ENCODE results near the gene RAB11FIP4. TPM values are rescaled to one million over a fixed set of nuclear protein-coding genes. Genes with fewer than 3 reads are reported as not detected.
"Not testable (repeated sequence)": the region's sequence is repeated elsewhere in the genome, so short reads cannot be mapped to it uniquely, and the experiment has no call there.

RAB11FIP4 gene
- total and polyA plus RNA-seq, 4 experiments from 2014 or later = 8.3 to 47.4 (median 30.0) TPM

- H3K9me3 ChIP-seq (ENCODE audit: control insufficient read depth in 1 of 2, low read length in 2 of 2) = no peaks in the 10 kb centered on the region
- intact Hi-C loops (cut with micrococcal nuclease) = no loop called here
- Mint-ChIP-seq H3K27me3 (peaks cover 5 to 9% of the 10 kb centered on the region in 2 donors), H3K27ac (no peak overlapping the region), H3K4me3 (no peak overlapping the region), H3K4me1 (peaks cover 11 to 26% (median 17%) of the 10 kb centered on the region in 4 donors), H3K9me3 (peaks cover 0 to 2% (median 0%) of the 10 kb centered on the region in 8 donors), H3K36me3 (no peaks in the 10 kb centered on the region)
- H3K4me3 ChIP-seq (ENCODE audit: low read length in 2 of 2) = no peak overlapping the region
- peaks cover 18% of the 10 kb centered on the region for H3K4me1 ChIP-seq (ENCODE audit: insufficient read depth, low read length)
- H3K36me3 ChIP-seq (ENCODE audit: insufficient read depth, low read length) = no peaks in the 10 kb centered on the region
- H3K27me3 ChIP-seq (ENCODE audit: insufficient read depth, low read length) = no peaks in the 10 kb centered on the region
- DNase-seq = no peak
- POLR2A ChIA-PET (ENCODE audit: partially characterized antibody) = no interaction called here
- no peak overlapping the region for H3K27ac ChIP-seq (ENCODE audit: low read depth, low read length)
- CTCF ChIA-PET (ENCODE audit: partially characterized antibody) = interaction anchor here (0.8 to 9.3 kb wide), 6 partner anchors 10 to 408 kb away, joined by 3 to 184 read pairs (median 4); no protein-coding TSS in a partner anchor
These were observed 43.2 kb downstream of the RAB11FIP4 start for GRCh38 chr17:31434727-31435050.

DNA sequence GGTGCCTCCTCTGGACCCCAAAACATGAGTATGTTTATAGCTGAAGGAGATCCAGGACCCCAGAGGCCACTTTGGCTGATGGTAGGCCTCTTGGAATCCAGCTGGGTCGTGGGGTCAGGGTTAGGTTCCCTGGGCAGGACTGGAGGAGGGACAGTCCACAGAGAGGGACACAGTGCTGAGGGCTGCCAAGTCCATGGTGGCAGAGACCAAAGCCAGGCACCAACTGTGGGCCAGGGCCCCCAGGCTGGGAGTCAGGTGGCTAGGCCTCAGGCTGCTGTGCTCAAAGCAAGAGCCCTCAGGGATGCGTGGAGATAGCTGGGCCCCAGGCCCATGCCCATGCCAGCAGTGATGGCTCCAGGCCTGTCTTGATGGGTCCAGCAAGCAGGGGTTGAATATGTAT lies 44.1 kb downstream of the RAB11FIP4 start:
- H3K4me1 ChIP-seq (ENCODE audit: insufficient read depth, low read length) = peaks cover 18% of the 10 kb centered on the region
- Mint-ChIP-seq H3K27ac (no peak overlapping the region), H3K36me3 (no peaks in the 10 kb centered on the region), H3K4me1 (peaks cover 9 to 26% (median 17%) of the 10 kb centered on the region in 4 donors), H3K4me3 (no peak overlapping the region), H3K27me3 (peaks cover 1 to 4% of the 10 kb centered on the region in 2 donors), H3K9me3 (no peaks in the 10 kb centered on the region)
- ChIA-PET CTCF (ENCODE audit: partially characterized antibody) (interaction anchor here (0.8 to 9.3 kb wide), 6 partner anchors 9 to 407 kb away, joined by 3 to 184 read pairs (median 4); no protein-coding TSS in a partner anchor), POLR2A (ENCODE audit: partially characterized antibody) (no interaction called here)
- DNase-seq = no peak
- no peaks in the 10 kb centered on the region for H3K36me3 ChIP-seq (ENCODE audit: insufficient read depth, low read length)
- no peak overlapping the region for H3K27ac ChIP-seq (ENCODE audit: low read depth, low read length)
- intact Hi-C loops (cut with micrococcal nuclease) = no loop called here
- no peaks in the 10 kb centered on the region for H3K9me3 ChIP-seq (ENCODE audit: control insufficient read depth in 1 of 2, low read length in 2 of 2)
- no peaks in the 10 kb centered on the region for H3K27me3 ChIP-seq (ENCODE audit: insufficient read depth, low read length)
- H3K4me3 ChIP-seq (ENCODE audit: low read length in 2 of 2) = no peak overlapping the region

DNA sequence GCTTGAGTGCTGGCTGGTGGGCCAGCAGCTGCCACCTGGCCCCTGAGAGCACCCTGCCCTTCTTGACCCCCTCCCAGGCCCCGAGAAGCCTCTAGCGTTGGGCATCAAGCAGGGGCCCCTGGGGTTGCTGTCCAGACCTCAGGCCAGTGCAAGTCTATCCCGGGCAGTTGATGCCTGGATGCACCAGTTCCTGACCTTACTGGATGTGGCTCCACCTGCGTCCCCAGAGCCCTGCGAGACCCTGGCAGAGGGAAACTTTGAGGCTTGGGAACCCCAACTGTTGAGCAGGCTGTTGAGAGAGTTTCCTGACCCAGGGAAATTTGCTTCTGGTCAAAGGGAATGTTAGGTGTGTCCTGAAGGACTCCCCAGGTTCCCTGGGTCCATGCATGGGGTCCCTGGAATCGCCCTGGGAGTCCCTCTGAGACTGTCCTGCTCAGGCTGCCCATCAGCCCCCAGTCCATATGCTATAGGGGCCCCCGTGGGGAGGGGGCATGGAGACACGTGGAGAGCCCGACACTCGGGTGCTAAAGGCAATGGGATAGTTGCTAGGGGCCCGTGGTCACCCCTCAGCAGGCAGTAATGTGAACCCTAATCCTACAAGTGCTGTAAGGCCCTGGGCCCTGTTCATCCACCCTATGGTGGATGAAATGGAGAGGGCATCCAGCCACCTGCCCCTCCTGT lies 46.4 kb downstream of the RAB11FIP4 start:
- Mint-ChIP-seq H3K27ac (no peak overlapping the region), H3K36me3 (no peaks in the 10 kb centered on the region), H3K4me3 (no peak overlapping the region), H3K4me1 (peaks cover 9 to 21% (median 15%) of the 10 kb centered on the region in 4 donors), H3K27me3 (peaks cover 0 to 1% of the 10 kb centered on the region in 2 donors), H3K9me3 (no peaks in the 10 kb centered on the region)
- ChIA-PET CTCF (ENCODE audit: partially characterized antibody) (interaction anchor here (0.9 to 9.3 kb wide), 8 partner anchors 48 to 404 kb away, joined by 5 to 184 read pairs (median 16); no protein-coding TSS in a partner anchor), POLR2A (ENCODE audit: partially characterized antibody) (interaction anchor here (1.0 to 2.1 kb wide), 4 partner anchors 71 to 87 kb away, joined by 3 to 9 read pairs (median 6); no protein-coding TSS in a partner anchor)
- intact Hi-C loops (cut with micrococcal nuclease) = loop anchor here (1.0 kb wide), 2 partner anchors 70 to 87 kb away; no protein-coding TSS in a partner anchor
- H3K27me3 ChIP-seq (ENCODE audit: insufficient read depth, low read length) = no peaks in the 10 kb centered on the region
- H3K4me1 ChIP-seq (ENCODE audit: insufficient read depth, low read length) = peaks cover 13% of the 10 kb centered on the region
- no peaks in the 10 kb centered on the region for H3K9me3 ChIP-seq (ENCODE audit: control insufficient read depth in 1 of 2, low read length in 2 of 2)
- no peak for DNase-seq
- no peaks in the 10 kb centered on the region for H3K36me3 ChIP-seq (ENCODE audit: insufficient read depth, low read length)
- no peak overlapping the region for H3K27ac ChIP-seq (ENCODE audit: low read depth, low read length)
- H3K4me3 ChIP-seq (ENCODE audit: low read length in 2 of 2) = no peak overlapping the region

DNA sequence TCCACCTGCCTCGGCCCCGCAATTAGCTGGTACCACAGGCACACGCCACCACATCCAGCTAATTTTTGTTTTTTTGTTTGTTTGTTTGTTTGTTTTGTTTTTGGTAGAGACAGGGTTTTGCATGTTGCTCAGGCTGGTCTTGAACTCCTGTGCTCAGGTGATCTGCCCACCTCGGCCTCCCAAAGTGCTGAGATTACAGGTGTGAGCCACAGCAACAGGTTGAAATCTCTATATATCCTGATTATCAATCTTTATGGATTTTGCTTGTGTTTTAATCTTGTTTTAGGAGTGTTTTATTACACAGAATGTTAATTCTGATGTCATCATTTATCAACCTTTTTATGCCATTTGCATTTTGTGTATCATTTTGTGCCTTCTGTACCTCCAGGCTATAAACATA lies 48.2 kb downstream of the RAB11FIP4 start:
- CTCF ChIA-PET (ENCODE audit: partially characterized antibody) = interaction anchor here (0.9 to 9.3 kb wide), 12 partner anchors 10 to 406 kb away, joined by 3 to 184 read pairs (median 5); no protein-coding TSS in a partner anchor
- Histone ChIP-seq H3K4me1 (ENCODE audit: insufficient read depth, low read length) (no peaks in the 10 kb centered on the region), H3K9me3 (ENCODE audit: control insufficient read depth in 1 of 2, low read length in 2 of 2) (no peaks in the 10 kb centered on the region), H3K36me3 (ENCODE audit: insufficient read depth, low read length) (no peaks in the 10 kb centered on the region), H3K27me3 (ENCODE audit: insufficient read depth, low read length) (no peaks in the 10 kb centered on the region), H3K4me3 (ENCODE audit: low read length in 2 of 2) (no peak overlapping the region), H3K27ac (ENCODE audit: low read depth, low read length) (no peak overlapping the region)
- H3K27me3 Mint-ChIP-seq = no peaks in the 10 kb centered on the region
- H3K27ac Mint-ChIP-seq = no peak overlapping the region
- H3K9me3 Mint-ChIP-seq = no peaks in the 10 kb centered on the region
- H3K36me3 Mint-ChIP-seq = no peaks in the 10 kb centered on the region
- no peak for DNase-seq
- peaks cover 3 to 8% (median 3%) of the 10 kb centered on the region in 4 donors for H3K4me1 Mint-ChIP-seq
- POLR2A ChIA-PET (ENCODE audit: partially characterized antibody) = no interaction called here
- H3K4me3 Mint-ChIP-seq = no peak overlapping the region
- intact Hi-C loops (cut with micrococcal nuclease) = no loop called here

DNA sequence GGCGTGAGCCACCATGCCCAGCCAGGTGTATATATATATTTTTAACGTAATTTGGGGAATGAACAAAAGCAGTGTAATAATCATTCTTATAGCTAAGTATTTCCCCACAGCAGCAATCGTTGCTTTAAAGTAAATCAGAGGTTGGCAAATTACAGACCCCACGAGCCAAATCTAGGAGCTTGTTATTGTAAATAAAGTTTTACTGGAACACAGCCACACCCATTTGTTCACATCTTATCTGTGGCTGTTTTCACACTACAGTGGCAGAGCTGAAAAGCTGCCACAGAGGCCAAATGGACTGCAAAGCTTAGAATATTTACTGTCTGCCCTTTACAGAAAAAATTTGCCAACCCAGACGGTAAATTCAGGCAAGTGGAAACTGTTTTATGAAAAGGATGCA lies 50.8 kb downstream of the RAB11FIP4 start:
- Mint-ChIP-seq H3K9me3 (no peaks in the 10 kb centered on the region), H3K36me3 (no peaks in the 10 kb centered on the region), H3K4me1 (peaks cover 1 to 3% (median 2%) of the 10 kb centered on the region in 4 donors), H3K27ac (no peak overlapping the region), H3K27me3 (no peaks in the 10 kb centered on the region), H3K4me3 (no peak overlapping the region)
- CTCF ChIA-PET (ENCODE audit: partially characterized antibody) = no interaction called here
- intact Hi-C loops (cut with micrococcal nuclease) = no loop called here
- Histone ChIP-seq H3K4me1 (ENCODE audit: insufficient read depth, low read length) (no peaks in the 10 kb centered on the region), H3K9me3 (ENCODE audit: control insufficient read depth in 1 of 2, low read length in 2 of 2) (no peaks in the 10 kb centered on the region), H3K27ac (ENCODE audit: low read depth, low read length) (no peak overlapping the region), H3K36me3 (ENCODE audit: insufficient read depth, low read length) (no peaks in the 10 kb centered on the region), H3K4me3 (ENCODE audit: low read length in 2 of 2) (no peak overlapping the region), H3K27me3 (ENCODE audit: insufficient read depth, low read length) (no peaks in the 10 kb centered on the region)
- DNase-seq = no peak
- POLR2A ChIA-PET (ENCODE audit: partially characterized antibody) = interaction anchor here (1.0 kb wide), 1 partner anchor 47 kb away, joined by 3 read pairs; no protein-coding TSS in a partner anchor

- CTCF ChIA-PET (ENCODE audit: partially characterized antibody); H3K4me1 ChIP-seq (ENCODE audit: insufficient read depth, low read length): not testable (repeated sequence)
These were observed 51.4 kb downstream of the RAB11FIP4 start for GRCh38 chr17:31442856-31443255.

GRCh38 chr17:31443386-31443785 lies 51.9 kb downstream of the RAB11FIP4 start:
- Mint-ChIP-seq H3K9me3 (no peaks in the 10 kb centered on the region), H3K36me3 (no peaks in the 10 kb centered on the region), H3K27me3 (no peaks in the 10 kb centered on the region), H3K4me3 (peak overlapping the region in 1 of 8 donors; percentile 9), H3K27ac (no peak overlapping the region), H3K4me1 (peaks cover 0 to 1% (median 0%) of the 10 kb centered on the region in 4 donors)
- ChIA-PET CTCF (ENCODE audit: partially characterized antibody) (no interaction called here), POLR2A (ENCODE audit: partially characterized antibody) (no interaction called here)
- Histone ChIP-seq H3K27me3 (ENCODE audit: insufficient read depth, low read length) (no peaks in the 10 kb centered on the region), H3K4me1 (ENCODE audit: insufficient read depth, low read length) (no peaks in the 10 kb centered on the region), H3K36me3 (ENCODE audit: insufficient read depth, low read length) (no peaks in the 10 kb centered on the region), H3K9me3 (ENCODE audit: control insufficient read depth in 1 of 2, low read length in 2 of 2) (no peaks in the 10 kb centered on the region), H3K27ac (ENCODE audit: low read depth, low read length) (no peak overlapping the region), H3K4me3 (ENCODE audit: low read length in 2 of 2) (no peak overlapping the region)
- DNase-seq = no peak
- intact Hi-C loops (cut with micrococcal nuclease) = no loop called here

More at GRCh38 chr17:31442856-31443255, 51.4 kb downstream of the RAB11FIP4 start:
- H3K27me3 ChIP-seq (ENCODE audit: insufficient read depth, low read length); H3K27me3 Mint-ChIP-seq; H3K36me3 ChIP-seq (ENCODE audit: insufficient read depth, low read length); H3K4me3 Mint-ChIP-seq; H3K27ac ChIP-seq (ENCODE audit: low read depth, low read length); H3K9me3 ChIP-seq (ENCODE audit: control insufficient read depth in 1 of 2, low read length in 2 of 2); DNase-seq; H3K27ac Mint-ChIP-seq; H3K36me3 Mint-ChIP-seq; H3K4me3 ChIP-seq (ENCODE audit: low read length in 2 of 2); H3K4me1 Mint-ChIP-seq; intact Hi-C loops (cut with micrococcal nuclease); H3K9me3 Mint-ChIP-seq: not testable (repeated sequence)
- POLR2A ChIA-PET (ENCODE audit: partially characterized antibody) = interaction anchor here (1.0 kb wide), 1 partner anchor 46 kb away, joined by 3 read pairs; no protein-coding TSS in a partner anchor
